Fibroblast of upper back skin (primary cell): ENCODE measurements around the gene SKIC8.

ENCODE experiments used
- DNase-seq: peaks from one replicate; pipeline ENCODE4 v3.0.0-alpha.2; 2013

The SKIC8 gene

GRCh38 chr15:78299101-78299930 is at the start of gene SKIC8:
SKIC8 (minus strand) TSS chr15:78299609; CDS start chr15:78295686, 3,923 bp downstream.
- peak; percentile 93 for DNase-seq

- peak; percentile 13 for DNase-seq
Measured at GRCh38 chr15:78347586-78348543, 48.5 kb upstream of the SKIC8 start.

- no peak for DNase-seq
Measured at GRCh38 chr15:78345396-78346125, 46.2 kb upstream of the SKIC8 start.

GRCh38 chr15:78343276-78344060 is 44.1 kb upstream of the SKIC8 start:
- no peak for DNase-seq

GRCh38 chr15:78342021-78342420 is 42.6 kb upstream of the SKIC8 start:
- no peak for DNase-seq

- DNase-seq, result no peak
Measured at GRCh38 chr15:78341057-78341987, 41.9 kb upstream of the SKIC8 start.

GRCh38 chr15:78340231-78341056 is 41.0 kb upstream of the SKIC8 start, which contains the start of gene CRABP1:
CRABP1 (plus strand) TSS chr15:78340353; CDS start chr15:78340429, 76 bp downstream.
- DNase-seq, result no peak

- no peak for DNase-seq
Measured at GRCh38 chr15:78339559-78339958, 40.1 kb upstream of the SKIC8 start.

- no peak for DNase-seq
Measured at GRCh38 chr15:78338781-78339180, 39.4 kb upstream of the SKIC8 start.

- DNase-seq, result no peak
Measured at GRCh38 chr15:78335985-78336384, 36.6 kb upstream of the SKIC8 start.

GRCh38 chr15:78334845-78335244 is 35.4 kb upstream of the SKIC8 start:
- DNase-seq, result no peak

- no peak for DNase-seq
Measured at GRCh38 chr15:78329625-78330024, 30.2 kb upstream of the SKIC8 start.

- no peak for DNase-seq
Measured at GRCh38 chr15:78327466-78327865, 28.1 kb upstream of the SKIC8 start.

GRCh38 chr15:78325092-78325843 is 25.9 kb upstream of the SKIC8 start:
- DNase-seq, result peak; percentile 50

GRCh38 chr15:78324144-78324543 is 24.7 kb upstream of the SKIC8 start:
- DNase-seq, result no peak

- no peak for DNase-seq
Measured at GRCh38 chr15:78323693-78324092, 24.3 kb upstream of the SKIC8 start.

GRCh38 chr15:78322724-78323521 is 23.5 kb upstream of the SKIC8 start:
- DNase-seq, result no peak

GRCh38 chr15:78322243-78322642 is 22.8 kb upstream of the SKIC8 start:
- DNase-seq, result peak; percentile 81
